Astrocyte (in vitro differentiated cells and primary cell): ENCODE data around the gene VAX1. TPM values are rescaled to one million over a fixed set of nuclear protein-coding genes. Genes with fewer than 3 reads are reported as not detected.

ENCODE experiments used
- DNase-seq: peaks from one replicate; pipeline ENCODE4 v3.0.0-alpha.2; 2010; ENCODE audit warnings: low read depth
- FAIRE-seq: peaks from 2 replicates; lab custom pipeline; 2011; peaks lifted over from hg19 to GRCh38; lab: Jason Lieb, UNC
- H2AFZ ChIP-seq: 2 replicates; pipeline ENCODE4 v1.6.0; 2012; ENCODE audit warnings: low read depth, low read length, inconsistent platforms
- H3K27ac ChIP-seq: 2 replicates; pipeline ENCODE4 v1.5.1; 2011; ENCODE audit warnings: low read depth, low read length, inconsistent platforms
- H3K27me3 ChIP-seq: 2 replicates; pipeline ENCODE4 v1.6.0; 2011; ENCODE audit warnings: low read length, inconsistent platforms; ENCODE audit not compliant: insufficient read depth
- H3K36me3 ChIP-seq: 2 replicates; pipeline ENCODE4 v1.5.1; 2011; ENCODE audit warnings: low read length, inconsistent platforms; ENCODE audit not compliant: insufficient read depth
- H3K4me1 ChIP-seq: 2 replicates; pipeline ENCODE4 v1.5.1; 2011; ENCODE audit warnings: low read length, inconsistent platforms; ENCODE audit not compliant: insufficient read depth
- H3K4me2 ChIP-seq: 2 replicates; pipeline ENCODE4 v1.6.0; 2012; ENCODE audit warnings: low read length, inconsistent platforms
- H3K4me3 ChIP-seq: 2 replicates; pipeline ENCODE4 v1.5.1; 2011; ENCODE audit warnings: low read depth, mild to moderate bottlenecking, low read length, inconsistent platforms; ENCODE audit not compliant: insufficient read depth
- H3K79me2 ChIP-seq: 2 replicates; pipeline ENCODE4 v1.6.0; 2012; ENCODE audit warnings: mild to moderate bottlenecking, low read length, inconsistent platforms; ENCODE audit not compliant: insufficient read depth
- H3K9ac ChIP-seq: 2 replicates; pipeline ENCODE4 v1.6.0; 2012; ENCODE audit warnings: mild to moderate bottlenecking, low read length, inconsistent platforms
- H3K9me3 ChIP-seq: 2 replicates; pipeline ENCODE4 v1.5.1; 2012; ENCODE audit warnings: low read depth, mild to moderate bottlenecking, low read length, inconsistent platforms; ENCODE audit not compliant: insufficient read depth
- H4K20me1 ChIP-seq: 2 replicates; pipeline ENCODE4 v1.6.0; 2012; ENCODE audit warnings: low read length, inconsistent platforms; ENCODE audit not compliant: insufficient read depth
- H3K27ac Mint-ChIP-seq: one replicate; pipeline ENCODE4 v1.8.0; 2021; ENCODE audit warnings: mild to moderate bottlenecking, mixed read lengths; ENCODE audit not compliant: unreplicated experiment
- H3K27me3 Mint-ChIP-seq: one replicate; pipeline ENCODE4 v1.8.0; 2021; ENCODE audit warnings: low read depth, mixed read lengths; ENCODE audit not compliant: unreplicated experiment
- H3K36me3 Mint-ChIP-seq: one replicate; pipeline ENCODE4 v1.8.0; 2021; ENCODE audit warnings: low read depth, mixed read lengths; ENCODE audit not compliant: unreplicated experiment
- H3K4me1 Mint-ChIP-seq: one replicate; pipeline ENCODE4 v1.8.0; 2021; ENCODE audit warnings: low read depth, mixed read lengths; ENCODE audit not compliant: unreplicated experiment
- H3K4me3 Mint-ChIP-seq: one replicate; pipeline ENCODE4 v1.8.0; 2021; ENCODE audit warnings: mild to moderate bottlenecking, moderate library complexity, mixed read lengths; ENCODE audit not compliant: unreplicated experiment
- H3K9me3 Mint-ChIP-seq: one replicate; pipeline ENCODE4 v1.8.0; 2021; ENCODE audit warnings: mild to moderate bottlenecking, mixed read lengths; ENCODE audit not compliant: unreplicated experiment
- CTCF ChIP-seq: IDR thresholded peaks from 2 replicates; pipeline ENCODE4 v1.5.1; 2011; ENCODE audit warnings: low read depth, mild to moderate bottlenecking, inconsistent platforms, low read length, moderate library complexity; ENCODE audit not compliant: insufficient read depth
- EZH2 ChIP-seq: IDR thresholded peaks from 2 replicates; pipeline ENCODE4 v1.6.1; 2012; ENCODE audit warnings: mild to moderate bottlenecking, low read length, inconsistent platforms; ENCODE audit not compliant: insufficient read depth
- total RNA-seq: library from RNA; stranded (reverse); gene quantifications from 2 replicates; pipeline ENCODE4 v1.2.1, GENCODE V29; 2021

Gene VAX1
- total RNA-seq, 1 donor from 2014 or later = 0.34 TPM

GRCh38 chr10:117163954-117164548 is 26.0 kb upstream of the VAX1 start:
- Histone ChIP-seq H4K20me1 (peaks cover 4% of the 10 kb centered on the region), H3K27me3 (peaks cover 88% of the 10 kb centered on the region), H3K4me1 (peaks cover 5% of the 10 kb centered on the region), H2AFZ (no peak overlapping the region), H3K36me3 (no peaks in the 10 kb centered on the region), H3K9ac (no peak overlapping the region), H3K9me3 (peaks cover 2% of the 10 kb centered on the region), H3K79me2 (no peaks in the 10 kb centered on the region), H3K4me2 (peak overlapping the region; percentile 69), H3K4me3 (no peak overlapping the region), H3K27ac (no peak overlapping the region)
- Mint-ChIP-seq H3K36me3 (peaks cover 3% of the 10 kb centered on the region), H3K4me3 (no peak overlapping the region), H3K9me3 (peaks cover 13% of the 10 kb centered on the region), H3K27ac (peak overlapping the region; percentile 47), H3K27me3 (peaks cover 81% of the 10 kb centered on the region), H3K4me1 (no peaks in the 10 kb centered on the region)
- FAIRE-seq (no peak), DNase-seq (no peak)
- no peak for TF ChIP-seq CTCF
- no peak for TF ChIP-seq EZH2

- H3K36me3 Mint-ChIP-seq = peaks cover 3% of the 10 kb centered on the region
- H3K9me3 Mint-ChIP-seq = peaks cover 13% of the 10 kb centered on the region
- DNase-seq (no peak), FAIRE-seq (no peak)
- Histone ChIP-seq H3K4me1 (peaks cover 4% of the 10 kb centered on the region), H4K20me1 (peaks cover 4% of the 10 kb centered on the region), H2AFZ (peak overlapping the region; percentile 35), H3K79me2 (no peaks in the 10 kb centered on the region), H3K9ac (no peak overlapping the region), H3K9me3 (peaks cover 2% of the 10 kb centered on the region), H3K36me3 (no peaks in the 10 kb centered on the region), H3K4me3 (no peak overlapping the region), H3K27ac (no peak overlapping the region), H3K4me2 (peak overlapping the region; percentile 69), H3K27me3 (peaks cover 91% of the 10 kb centered on the region)
- H3K4me1 Mint-ChIP-seq = no peaks in the 10 kb centered on the region
- TF ChIP-seq EZH2 (peak; percentile 97), CTCF (no peak)
- no peak overlapping the region for H3K27ac Mint-ChIP-seq
- H3K27me3 Mint-ChIP-seq = peaks cover 81% of the 10 kb centered on the region
- no peak overlapping the region for H3K4me3 Mint-ChIP-seq
Observed at GRCh38 chr10:117163061-117163953, 25.2 kb upstream of the VAX1 start.
